Endothelial cell of umbilical vein (primary cell): ENCODE measurements around the gene SLC9A9. TPM values are rescaled to one million over a fixed set of nuclear protein-coding genes. Genes with fewer than 3 reads are reported as not detected.
A peak's percentile ranks its signal among the peaks of the same experiment; 100 is the strongest.

Experiments used
- BruUV-seq: library from RNA; stranded (reverse); fragments of 400-500 nt; replicated peaks from 2 replicates; lab custom pipeline; 2021; lab: Mats Ljungman, UMichigan
- CTCF ChIA-PET: fragments of 300-600, 350-600 bp; sonication (Branson Sonifier 250); formaldehyde crosslinking; loops from one replicate; lab custom pipeline; 2021; ENCODE audit warnings: antibody characterized with exemption, inconsistent platforms; lab: Charles Lee
- POLR2A ChIA-PET: fragments of 300-600, 350-600 bp; sonication (Branson Sonifier 250); formaldehyde crosslinking; loops from one replicate; lab custom pipeline; 2021; ENCODE audit warnings: antibody characterized with exemption, inconsistent platforms; lab: Charles Lee
- DNase-seq: peaks from one replicate; pipeline ENCODE4 v3.0.0-alpha.2; 2011; ENCODE audit warnings: low read depth, low spot score
- FAIRE-seq: peaks from 2 replicates; lab custom pipeline; 2011; peaks lifted over from hg19 to GRCh38; lab: Jason Lieb, UNC
- H2AFZ ChIP-seq: 2 replicates; pipeline ENCODE4 v1.6.0; 2012; ENCODE audit warnings: low read depth, low read length, control low read depth, inconsistent platforms
- H3K27ac ChIP-seq: 2 replicates; pipeline ENCODE4 v1.5.1; 2011; ENCODE audit warnings: low read depth, mild to moderate bottlenecking, control low read depth, low read length, moderate library complexity; ENCODE audit not compliant: insufficient read depth
- H3K27me3 ChIP-seq, 2 experiments: 2 replicates each; pipeline versions ENCODE4 v1.6.0 to v1.6.1; 2011; ENCODE audit warnings: low read length in 2 of 2, mixed read lengths in 1 of 2; ENCODE audit not compliant: control insufficient read depth in 2 of 2, insufficient read depth in 2 of 2
- H3K36me3 ChIP-seq, 2 experiments: 2 replicates in 1 of 2; 3 replicates in 1 of 2; pipeline ENCODE4 v1.5.1; 2011; ENCODE audit warnings: low read length in 2 of 2, mild to moderate bottlenecking in 1 of 2, moderate library complexity in 1 of 2; ENCODE audit not compliant: control insufficient read depth in 2 of 2, insufficient read depth in 2 of 2; ENCODE audit errors: extremely low read depth in 1 of 2
- H3K4me1 ChIP-seq: 3 replicates; pipeline ENCODE4 v1.5.1; 2011; ENCODE audit warnings: mild to moderate bottlenecking, low read length; ENCODE audit not compliant: control insufficient read depth, insufficient read depth; ENCODE audit errors: extremely low read depth
- H3K4me2 ChIP-seq: 2 replicates; pipeline ENCODE4 v1.6.1; 2011; ENCODE audit warnings: low read length, control low read depth, mixed read lengths; ENCODE audit not compliant: insufficient read depth
- H3K4me3 ChIP-seq, 3 experiments: fragments of 200-600 bp in 1 of 3; sonication (generic), shearing (Covaris generic) in 1 of 3; replicated peaks in 1 of 3; 2 replicates each; pipeline ENCODE4 v1.5.1; 2011 to 2016; ENCODE audit warnings: control low read depth in 3 of 3, low read length in 3 of 3, mild to moderate bottlenecking in 2 of 3, inconsistent platforms in 1 of 3, low read depth in 1 of 3, moderate library complexity in 1 of 3; ENCODE audit not compliant: insufficient read depth in 1 of 3
- H3K79me2 ChIP-seq: 2 replicates; pipeline ENCODE4 v1.6.0; 2012; ENCODE audit warnings: low read length, inconsistent platforms; ENCODE audit not compliant: control insufficient read depth, insufficient read depth
- H3K9ac ChIP-seq: replicated peaks from 2 replicates; pipeline ENCODE3; 2011; ENCODE audit warnings: low read length, control low read depth; ENCODE audit not compliant: insufficient read depth; ENCODE audit errors: extremely low read depth
- H3K9me1 ChIP-seq: replicated peaks from 3 replicates; pipeline ENCODE4 v1.6.0; 2011; ENCODE audit warnings: mild to moderate bottlenecking, low read length; ENCODE audit not compliant: control insufficient read depth, insufficient read depth; ENCODE audit errors: extremely low read depth
- H3K9me3 ChIP-seq: replicated peaks from 2 replicates; pipeline ENCODE4 v1.5.1; 2012; ENCODE audit warnings: low read length, inconsistent platforms; ENCODE audit not compliant: control insufficient read depth, insufficient read depth
- H4K20me1 ChIP-seq: replicated peaks from 2 replicates; pipeline ENCODE3; 2011; ENCODE audit warnings: mild to moderate bottlenecking, low read length; ENCODE audit not compliant: control insufficient read depth, insufficient read depth; ENCODE audit errors: extremely low read depth
- CTCF ChIP-seq, 2 donors: IDR thresholded peaks; 1 replicate in 1 of 2; 2 replicates in 1 of 2; pipeline ENCODE4 v1.5.1; 2011; ENCODE audit warnings: low read length in 2 of 2, mild to moderate bottlenecking in 2 of 2, moderate library complexity in 2 of 2, control low read depth in 1 of 2, inconsistent platforms in 1 of 2, low read depth in 1 of 2; ENCODE audit not compliant: insufficient read depth in 1 of 2; ENCODE audit errors: extremely low read depth in 1 of 2
- EZH2 ChIP-seq: IDR thresholded peaks from 2 replicates; pipeline ENCODE4 v1.6.1; 2012; ENCODE audit warnings: borderline replicate concordance, low read depth, mild to moderate bottlenecking, moderate library complexity, low read length, inconsistent platforms; ENCODE audit not compliant: severe bottlenecking
- MAX ChIP-seq: IDR thresholded peaks from 2 replicates; pipeline ENCODE4 v1.6.1; 2011; ENCODE audit not compliant: insufficient read depth, insufficient read length
- MYC ChIP-seq: IDR thresholded peaks from one replicate; pipeline ENCODE4 v1.6.1; 2011; ENCODE audit warnings: mild to moderate bottlenecking, low read depth, low read length
- dilution Hi-C: fragments of 300-500 bp; cut with MboI; formaldehyde crosslinking; loops from one replicate; pipeline ENCODE4 v1.15.0; 2019; ENCODE audit warnings: low sequenced_read_pairs; ENCODE audit not compliant: extremely low pct_ligation_motif_present
- intact Hi-C: fragments of 100-400 bp; cut with micrococcal nuclease; formaldehyde crosslinking; loops from one replicate; pipeline ENCODE4 v1.10.0; 2022
- polyA plus RNA-seq, 4 experiments: library from polyadenylated mRNA; depleted of rRNA in 3 of 4; stranded (reverse) in 3 of 4; unstranded in 1 of 4; fragments of >200 nt; gene quantifications; 2 replicates each; pipeline versions ENCODE4 v1.2.1 to v1.2.3, GENCODE V29; 2011 to 2012; ENCODE audit warnings: missing spikeins in 1 of 4
- total RNA-seq: library from RNA; stranded (reverse); gene quantifications from 2 replicates; pipeline ENCODE4 v1.2.3, GENCODE V29; 2021

The SLC9A9 gene
- total and polyA plus RNA-seq, 2 donors (not counting 3 experiments of a cell fraction or from before 2014, with no cell fraction given): 1.5 to 1.8 TPM

DNA sequence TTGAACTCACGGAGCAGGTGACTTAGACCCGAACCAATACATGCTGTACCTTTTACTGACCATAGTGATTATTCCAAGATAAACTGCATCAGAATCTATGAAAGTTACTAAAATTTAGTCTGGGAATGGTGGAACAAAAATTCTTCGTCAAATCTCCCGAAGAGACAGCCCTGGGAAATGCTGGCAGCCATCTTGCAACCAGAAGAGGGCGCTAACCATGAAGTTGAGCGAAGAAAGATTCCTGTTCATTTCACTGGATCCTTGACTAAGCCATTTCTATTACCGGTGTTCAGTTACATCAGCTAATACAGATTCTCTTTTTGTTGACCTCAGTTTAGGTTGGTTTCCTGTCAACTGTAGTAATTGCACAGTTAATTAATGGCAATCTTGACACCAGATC, 199.6 kb downstream of the SLC9A9 start:
- Histone ChIP-seq H3K9me3 (no peaks in the 10 kb centered on the region), H3K4me3 (no peak overlapping the region), H3K4me1 (peaks cover 6% of the 10 kb centered on the region), H3K27ac (no peak overlapping the region), H2AFZ (no peak overlapping the region), H3K36me3 (no peaks in the 10 kb centered on the region), H3K27me3 (no peaks in the 10 kb centered on the region), H4K20me1 (no peaks in the 10 kb centered on the region), H3K79me2 (no peaks in the 10 kb centered on the region), H3K9ac (no peak overlapping the region), H3K4me2 (no peak overlapping the region), H3K9me1 (no peaks in the 10 kb centered on the region)
- TF ChIP-seq CTCF (IDR thresholded peaks at IDR 0.05; ENCODE audit: extremely low read depth in 1 of 2, insufficient read depth in 1 of 2, low read depth in 1 of 2, low read length in 2 of 2) (peak in 1 of 2 donors; percentile 7), EZH2 (no peak)
- no peak for FAIRE-seq
- CTCF ChIA-PET: interaction anchor here (0.9 kb wide), 1 partner anchor 26 kb away, joined by 8 read pairs; no protein-coding TSS in a partner anchor
- POLR2A ChIA-PET: no interaction called here
- dilution Hi-C loops: no loop called here
- BruUV-seq: no TSS peak
- DNase-seq: no peak
- intact Hi-C loops: loop anchor here (5.0 to 10.0 kb wide), 2 partner anchors 114 to 584 kb away; no protein-coding TSS in a partner anchor

- Histone ChIP-seq H3K9me3 (no peaks in the 10 kb centered on the region), H3K27me3 (no peaks in the 10 kb centered on the region), H3K4me3 (no peak overlapping the region), H3K27ac (no peak overlapping the region), H3K9me1 (no peaks in the 10 kb centered on the region), H2AFZ (no peak overlapping the region), H3K4me2 (no peak overlapping the region), H4K20me1 (no peaks in the 10 kb centered on the region), H3K36me3 (no peaks in the 10 kb centered on the region), H3K9ac (no peak overlapping the region), H3K79me2 (no peaks in the 10 kb centered on the region), H3K4me1 (peaks cover 8% of the 10 kb centered on the region)
- dilution Hi-C loops (no loop called here), intact Hi-C loops (loop anchor here (5.0 to 10.0 kb wide), 2 partner anchors 114 to 583 kb away; no protein-coding TSS in a partner anchor)
- FAIRE-seq (no peak), DNase-seq (no peak)
- BruUV-seq: no TSS peak
- ChIA-PET CTCF (interaction anchor here (0.9 kb wide), 1 partner anchor 26 kb away, joined by 8 read pairs; no protein-coding TSS in a partner anchor), POLR2A (no interaction called here)
- no peak for TF ChIP-seq MAX
- TF ChIP-seq MYC: no peak
Measured at GRCh38 chr3:143648218-143648617, 200.1 kb downstream of the SLC9A9 start.
